GM13977 (cell line): ENCODE results near the gene DIP2A.

Experiments
- DNase-seq: peaks from one replicate; pipeline ENCODE4 v3.0.0; 2012; ENCODE audit warnings: low spot score
- CTCF ChIP-seq: IDR thresholded peaks from 2 replicates; pipeline ENCODE4 v1.5.1; 2012; ENCODE audit warnings: mild to moderate bottlenecking, control low read depth; ENCODE audit not compliant: insufficient read depth; ENCODE audit errors: extremely low read depth, missing control alignments
- in situ Hi-C: fragments of 300-500 bp; cut with MboI; formaldehyde crosslinking; loops from one replicate; pipeline ENCODE4 v1.12.0; 2022; ENCODE audit warnings: low sequenced_read_pairs, low pct_unique_long_range_greater_than_20kb, mixed read lengths, inconsistent platforms; ENCODE audit not compliant: unreplicated experiment

Gene DIP2A

GRCh38 chr21:46436621-46437020 is 22.1 kb upstream of the DIP2A start:
- no peak for TF ChIP-seq CTCF
- in situ Hi-C loops: no loop called here
- no peak for DNase-seq

GRCh38 chr21:46437096-46437498 is 21.6 kb upstream of the DIP2A start:
- in situ Hi-C loops: no loop called here
- TF ChIP-seq CTCF: no peak
- DNase-seq: no peak

GRCh38 chr21:46437511-46437910 is 21.2 kb upstream of the DIP2A start:
- in situ Hi-C loops: no loop called here
- TF ChIP-seq CTCF: no peak
- no peak for DNase-seq

GRCh38 chr21:46438241-46438640 is 20.4 kb upstream of the DIP2A start:
- no peak for DNase-seq
- in situ Hi-C loops: no loop called here
- no peak for TF ChIP-seq CTCF

- in situ Hi-C loops: no loop called here
- no peak for DNase-seq
- no peak for TF ChIP-seq CTCF
These were observed 18.8 kb upstream of the DIP2A start for GRCh38 chr21:46439906-46440305.

- TF ChIP-seq CTCF: no peak
- no peak for DNase-seq
- in situ Hi-C loops: no loop called here
These were observed 17.4 kb upstream of the DIP2A start for GRCh38 chr21:46441331-46441730.

- no peak for DNase-seq
- in situ Hi-C loops: no loop called here
- TF ChIP-seq CTCF: no peak
These were observed 16.7 kb upstream of the DIP2A start for GRCh38 chr21:46441961-46442498.
